Effector memory CD4-positive, alpha-beta T cell (primary cell): ENCODE results near the gene CNTN5.

ENCODE experiments used
- DNase-seq, 3 donors: peaks; one replicate each; pipeline ENCODE4 v3.0.0-alpha.2; 2020
- H3K27ac ChIP-seq: 2 replicates; pipeline ENCODE4 v1.7.0; 2013; ENCODE audit warnings: mild to moderate bottlenecking, low read length, moderate library complexity; ENCODE audit not compliant: insufficient read depth, poor library complexity, severe bottlenecking
- H3K27me3 ChIP-seq: replicated peaks from 2 replicates; pipeline ENCODE4 v1.7.0; 2013; ENCODE audit warnings: mild to moderate bottlenecking, low read length; ENCODE audit not compliant: insufficient read depth, control insufficient read depth, poor library complexity, severe bottlenecking
- H3K36me3 ChIP-seq: 2 replicates; pipeline ENCODE4 v1.7.0; 2013; ENCODE audit warnings: mild to moderate bottlenecking, low read length, moderate library complexity; ENCODE audit not compliant: control insufficient read depth, insufficient read depth
- H3K4me1 ChIP-seq: 2 replicates; pipeline ENCODE4 v1.7.0; 2013; ENCODE audit warnings: low read length, mild to moderate bottlenecking; ENCODE audit not compliant: control insufficient read depth, insufficient read depth, poor library complexity, severe bottlenecking
- H3K4me3 ChIP-seq: 2 replicates; pipeline ENCODE4 v1.7.0; 2013; ENCODE audit warnings: low read length, low read depth, mild to moderate bottlenecking; ENCODE audit not compliant: insufficient read depth, poor library complexity, severe bottlenecking
- H3K9me3 ChIP-seq: 2 replicates; pipeline ENCODE4 v1.7.0; 2013; ENCODE audit warnings: mild to moderate bottlenecking, low read length, moderate library complexity; ENCODE audit not compliant: control insufficient read depth

Gene CNTN5

DNA sequence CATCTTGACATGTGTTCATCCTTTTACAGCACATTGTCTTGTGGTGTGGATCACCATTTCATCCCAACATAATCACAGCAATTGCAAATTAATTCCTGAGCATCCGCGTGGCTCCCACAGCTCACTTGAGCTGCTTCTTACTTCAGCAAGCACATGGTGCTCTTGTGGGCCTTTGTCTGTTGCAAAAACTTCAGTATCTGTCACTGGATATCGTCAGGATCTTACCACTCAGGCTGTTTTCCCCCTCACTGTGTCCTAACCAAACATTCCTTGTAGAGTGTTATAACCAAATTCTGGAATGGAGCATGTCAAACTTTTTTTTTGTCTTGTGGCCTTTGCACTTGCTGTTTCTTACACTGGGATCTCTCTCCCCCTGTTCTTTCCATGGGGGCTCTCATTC, 983.2 kb downstream of the CNTN5 start:
- DNase-seq: no peak
- Histone ChIP-seq H3K4me1 (no peaks in the 10 kb centered on the region), H3K27ac (no peak overlapping the region), H3K4me3 (no peak overlapping the region), H3K36me3 (no peaks in the 10 kb centered on the region), H3K9me3 (peaks cover 7% of the 10 kb centered on the region), H3K27me3 (no peaks in the 10 kb centered on the region)

DNA sequence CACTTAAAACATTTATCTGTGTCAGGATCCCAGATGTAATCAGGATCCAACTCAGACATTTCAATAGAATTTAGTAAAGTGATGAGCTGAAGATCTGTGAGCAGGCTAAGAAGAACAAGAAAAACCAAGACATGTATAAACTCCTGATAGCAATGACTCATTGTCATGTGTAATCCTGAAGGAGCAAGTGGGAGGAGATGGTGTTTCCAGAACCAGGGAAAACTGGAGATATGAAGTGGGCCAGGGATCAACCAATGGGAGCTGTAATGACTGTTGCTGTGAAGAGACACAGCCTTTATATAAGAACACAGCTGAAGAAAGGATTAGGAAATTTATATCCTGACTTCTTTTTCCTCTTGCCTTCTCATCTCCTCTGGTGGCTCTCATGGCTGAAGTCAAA, 983.8 kb downstream of the CNTN5 start:
- Histone ChIP-seq H3K4me3 (no peak overlapping the region), H3K27me3 (no peaks in the 10 kb centered on the region), H3K9me3 (peaks cover 7% of the 10 kb centered on the region), H3K36me3 (no peaks in the 10 kb centered on the region), H3K27ac (no peak overlapping the region), H3K4me1 (no peaks in the 10 kb centered on the region)
- DNase-seq: no peak

DNA sequence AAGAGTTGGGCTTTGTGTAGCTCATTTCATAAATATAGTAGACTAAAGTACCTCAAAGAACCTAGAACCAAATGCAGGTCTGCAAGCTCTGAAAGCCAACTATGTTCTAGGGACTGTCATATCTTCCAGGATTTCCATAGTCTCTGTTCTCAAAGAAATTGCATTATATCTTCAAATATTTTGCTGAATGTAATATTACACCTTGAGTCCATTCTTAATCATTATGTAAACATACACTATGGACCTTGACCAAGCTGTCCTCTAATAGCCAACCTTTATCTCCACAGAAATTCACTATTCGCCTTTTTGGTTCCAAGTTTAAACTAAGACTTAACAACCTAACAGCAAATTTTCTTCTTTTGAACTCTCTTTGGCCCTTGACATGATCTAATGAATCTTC, 987.7 kb downstream of the CNTN5 start:
- H3K27me3 ChIP-seq: no peaks in the 10 kb centered on the region
- DNase-seq: no peak
- no peaks in the 10 kb centered on the region for H3K36me3 ChIP-seq
- H3K4me3 ChIP-seq: no peak overlapping the region
- no peaks in the 10 kb centered on the region for H3K4me1 ChIP-seq
- H3K27ac ChIP-seq: no peak overlapping the region
- H3K9me3 ChIP-seq: peaks cover 4% of the 10 kb centered on the region

DNA sequence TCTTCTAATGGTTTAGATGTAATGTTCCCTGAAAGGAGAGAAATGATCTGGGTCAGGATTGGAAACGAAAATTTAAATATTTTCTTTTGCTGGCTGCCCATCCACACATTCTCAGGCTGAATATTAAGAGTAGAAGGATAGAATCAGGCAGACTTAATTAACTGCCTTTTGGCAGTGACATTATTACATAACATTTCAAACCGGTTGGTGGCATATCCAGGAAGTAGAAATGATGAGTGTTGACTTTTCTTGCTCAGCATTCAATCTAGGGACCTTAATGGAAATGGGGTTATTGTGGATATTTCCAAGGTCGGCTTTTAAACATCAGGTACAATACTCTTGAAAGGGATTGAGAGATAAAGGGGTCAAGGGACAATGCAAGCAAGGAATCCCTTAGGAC, 989.0 kb downstream of the CNTN5 start:
- no peak overlapping the region for H3K27ac ChIP-seq
- DNase-seq: no peak
- H3K4me3 ChIP-seq: no peak overlapping the region
- H3K27me3 ChIP-seq: no peaks in the 10 kb centered on the region
- peaks cover 4% of the 10 kb centered on the region for H3K9me3 ChIP-seq
- no peaks in the 10 kb centered on the region for H3K36me3 ChIP-seq
- no peaks in the 10 kb centered on the region for H3K4me1 ChIP-seq

DNA sequence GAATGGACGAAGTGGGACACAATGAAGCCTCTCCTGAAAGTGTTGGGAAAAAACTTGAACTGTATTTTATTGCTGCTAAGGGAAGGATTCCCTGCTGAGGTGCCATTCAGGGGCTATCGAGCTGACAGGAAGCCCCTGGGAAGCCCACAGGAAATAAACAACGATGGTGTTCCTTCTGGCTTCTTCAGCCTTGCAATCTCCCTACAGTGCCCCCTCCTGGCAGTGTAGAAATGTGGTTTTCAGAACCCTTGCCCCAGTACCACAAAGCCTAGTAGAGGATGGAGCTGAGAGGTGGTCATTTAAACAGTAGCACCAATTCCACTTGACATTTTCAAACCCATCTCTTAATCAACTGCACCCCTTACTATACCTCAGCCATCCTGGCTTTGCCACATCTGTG, 989.6 kb downstream of the CNTN5 start:
- H3K9me3 ChIP-seq: peaks cover 4% of the 10 kb centered on the region
- H3K27me3 ChIP-seq: no peaks in the 10 kb centered on the region
- H3K4me3 ChIP-seq: no peak overlapping the region
- H3K36me3 ChIP-seq: no peaks in the 10 kb centered on the region
- DNase-seq: no peak
- no peaks in the 10 kb centered on the region for H3K4me1 ChIP-seq
- H3K27ac ChIP-seq: no peak overlapping the region

DNA sequence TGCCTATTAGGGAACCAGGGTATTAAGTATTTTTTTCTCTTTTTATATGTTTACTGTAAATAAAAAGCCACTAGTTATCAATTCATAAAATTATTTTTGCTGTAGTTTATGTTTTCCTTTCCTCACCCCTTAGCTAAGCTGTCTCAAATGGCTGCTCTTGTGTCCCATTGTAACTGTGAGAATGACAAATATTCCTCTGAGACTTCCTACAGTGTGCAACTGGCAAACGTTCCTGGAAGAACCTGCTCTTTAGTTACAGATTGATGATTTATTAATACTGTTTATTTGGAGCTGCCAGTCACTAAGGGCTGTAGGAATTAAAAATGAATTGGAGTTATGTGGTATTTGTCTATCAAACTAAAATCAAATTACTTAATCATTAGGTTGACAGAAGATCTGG, 990.9 kb downstream of the CNTN5 start:
- DNase-seq: no peak
- no peaks in the 10 kb centered on the region for H3K27me3 ChIP-seq
- H3K27ac ChIP-seq: no peak overlapping the region
- H3K36me3 ChIP-seq: no peaks in the 10 kb centered on the region
- H3K9me3 ChIP-seq: peaks cover 4% of the 10 kb centered on the region
- H3K4me3 ChIP-seq: no peak overlapping the region
- no peaks in the 10 kb centered on the region for H3K4me1 ChIP-seq

DNA sequence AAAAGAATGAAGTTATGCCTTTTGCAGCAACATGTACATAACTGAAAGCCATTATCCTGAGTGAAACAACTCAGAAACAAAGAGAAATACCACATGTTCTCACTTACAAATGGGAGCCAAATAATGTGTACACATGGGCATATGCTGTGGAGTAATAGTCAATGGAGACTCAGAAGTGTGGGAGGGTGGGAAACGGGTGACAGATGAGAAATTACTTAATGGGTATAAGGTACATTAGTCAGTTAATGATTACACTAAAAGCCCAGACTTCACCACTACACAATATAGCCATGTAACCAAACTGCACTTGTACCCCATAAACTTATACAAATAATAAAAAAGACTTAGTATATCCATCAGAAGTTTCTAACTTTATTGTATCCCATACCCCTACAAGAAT, 992.3 kb downstream of the CNTN5 start:
- Histone ChIP-seq H3K4me1 (no peaks in the 10 kb centered on the region), H3K4me3 (no peak overlapping the region), H3K27ac (no peak overlapping the region), H3K9me3 (no peaks in the 10 kb centered on the region), H3K27me3 (no peaks in the 10 kb centered on the region), H3K36me3 (no peaks in the 10 kb centered on the region)
- DNase-seq: no peak

DNA sequence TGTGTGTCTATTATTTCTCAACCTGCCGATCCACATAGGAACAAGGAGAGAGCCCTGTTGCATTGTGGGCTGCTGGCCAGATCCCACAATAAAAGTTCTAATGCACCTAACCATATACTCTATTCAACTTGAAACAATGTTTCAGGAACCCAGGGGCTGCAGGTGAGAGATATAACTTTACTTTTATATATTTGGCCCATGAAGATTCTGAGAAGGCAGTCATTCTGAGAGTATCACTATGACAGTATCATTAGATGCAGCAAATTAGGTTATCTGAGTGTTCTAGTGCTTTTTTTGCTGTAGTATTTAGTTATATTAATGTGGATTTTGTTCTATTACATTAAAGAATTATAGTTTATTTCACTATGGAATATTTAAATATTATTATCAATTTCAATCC, 1011.2 kb downstream of the CNTN5 start:
- no peaks in the 10 kb centered on the region for H3K9me3 ChIP-seq
- no peak overlapping the region for H3K4me3 ChIP-seq
- no peaks in the 10 kb centered on the region for H3K36me3 ChIP-seq
- H3K27ac ChIP-seq: no peak overlapping the region
- H3K4me1 ChIP-seq: no peaks in the 10 kb centered on the region
- no peaks in the 10 kb centered on the region for H3K27me3 ChIP-seq
- DNase-seq: no peak

DNA sequence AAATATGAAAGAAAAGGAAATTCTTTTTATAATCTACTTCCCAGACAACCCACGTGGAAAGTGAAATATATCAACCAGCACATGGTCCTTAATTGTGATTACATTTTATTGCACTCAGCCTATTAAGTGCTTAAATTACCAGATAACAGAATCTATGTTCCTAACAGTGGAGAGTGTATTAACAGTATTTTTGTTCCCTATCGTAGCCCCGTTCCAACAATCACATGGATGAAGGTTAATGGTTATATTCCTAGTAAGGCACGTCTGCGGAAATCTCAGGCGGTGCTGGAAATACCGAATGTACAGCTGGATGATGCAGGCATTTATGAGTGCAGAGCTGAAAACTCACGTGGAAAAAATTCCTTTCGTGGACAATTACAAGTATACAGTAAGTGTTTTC, 1040.3 kb downstream of the CNTN5 start:
- Histone ChIP-seq H3K27me3 (no peaks in the 10 kb centered on the region), H3K36me3 (no peaks in the 10 kb centered on the region), H3K4me3 (no peak overlapping the region), H3K27ac (no peak overlapping the region), H3K4me1 (no peaks in the 10 kb centered on the region), H3K9me3 (no peaks in the 10 kb centered on the region)
- no peak for DNase-seq

DNA sequence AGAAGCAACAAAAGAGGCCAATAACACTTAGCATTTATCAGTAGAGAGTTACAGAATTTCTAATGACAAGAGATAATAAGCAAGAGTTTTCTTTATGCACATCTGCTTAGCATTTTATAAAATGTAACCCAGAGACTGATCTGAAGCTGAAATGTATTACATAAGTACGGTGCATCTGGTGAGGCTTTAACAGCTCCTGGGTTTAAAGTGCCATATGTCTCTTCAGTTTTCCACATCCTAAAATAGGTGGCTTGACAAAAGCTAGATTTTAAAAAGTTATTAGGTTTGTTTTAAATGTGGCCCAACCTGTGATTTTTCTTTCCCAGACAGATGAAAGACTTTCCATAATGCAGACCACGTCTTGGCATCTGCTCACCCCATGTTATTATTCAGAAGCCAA, 1045.7 kb downstream of the CNTN5 start:
- Histone ChIP-seq H3K4me1 (no peaks in the 10 kb centered on the region), H3K27ac (no peak overlapping the region), H3K27me3 (no peaks in the 10 kb centered on the region), H3K9me3 (no peaks in the 10 kb centered on the region), H3K4me3 (no peak overlapping the region), H3K36me3 (no peaks in the 10 kb centered on the region)
- no peak for DNase-seq

DNA sequence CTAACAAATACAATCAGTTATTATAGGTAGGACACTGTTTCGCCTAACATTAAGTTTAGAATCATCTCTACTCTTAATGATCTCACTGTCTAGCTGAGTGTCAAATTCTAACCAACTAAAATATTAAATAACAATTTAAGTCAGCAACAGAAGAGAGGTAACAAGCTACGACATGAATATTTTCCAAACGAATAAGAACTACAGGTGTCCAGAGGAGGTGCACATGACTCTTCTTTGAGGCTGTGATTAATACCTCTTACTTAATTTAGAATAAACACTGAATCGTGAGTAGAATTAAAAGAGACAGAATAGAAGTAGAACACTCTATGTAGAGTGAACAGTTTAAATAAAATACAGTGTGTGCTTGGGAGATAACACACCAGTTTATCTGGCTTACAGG, 1047.4 kb downstream of the CNTN5 start:
- no peak for DNase-seq
- Histone ChIP-seq H3K27me3 (no peaks in the 10 kb centered on the region), H3K4me3 (no peak overlapping the region), H3K27ac (no peak overlapping the region), H3K4me1 (no peaks in the 10 kb centered on the region), H3K9me3 (no peaks in the 10 kb centered on the region), H3K36me3 (no peaks in the 10 kb centered on the region)
